Body of pancreas (tissue), 4 donors: ENCODE data around the gene C16orf74. TPM values are rescaled to one million over a fixed set of nuclear protein-coding genes. Genes with fewer than 3 reads are reported as not detected.

Source experiments
- ATAC-seq: fragments of 150-250 bp; one replicate; pipeline ENCODE4 v1.9.1; 2016
- DNase-seq, 4 donors: peaks; one replicate each; pipeline ENCODE4 v3.0.0-alpha.2; 2019
- H3K27ac ChIP-seq, 4 donors: fragments of 200-600 bp; sonication (generic); 1 replicate in 3 of 4; 2 replicates in 1 of 4; pipeline versions ENCODE4 v1.5.1 to v1.6.1; 2016 to 2019; ENCODE audit warnings: mild to moderate bottlenecking in 1 of 4, mixed read lengths in 1 of 4, moderate library complexity in 1 of 4
- H3K27me3 ChIP-seq, 2 donors: fragments of 200-600 bp; sonication (generic); one replicate each; pipeline ENCODE4 v1.6.0; 2016; ENCODE audit warnings: mild to moderate bottlenecking in 1 of 2
- H3K36me3 ChIP-seq, 2 donors: fragments of 200-600 bp; sonication (generic); replicated peaks in 1 of 2; 2 replicates each; pipeline ENCODE4 v1.5.1; 2016; ENCODE audit warnings: low read depth in 2 of 2; ENCODE audit not compliant: insufficient read depth in 1 of 2
- H3K4me1 ChIP-seq: fragments of 200-600 bp; sonication (generic); one replicate; pipeline ENCODE4 v1.6.0; 2016
- H3K4me3 ChIP-seq, 2 donors: fragments of 200-600 bp; sonication (generic); 1 replicate in 1 of 2; 2 replicates in 1 of 2; pipeline ENCODE4 v1.5.1; 2016 to 2019
- H3K9me3 ChIP-seq, 3 donors: fragments of 200-600 bp; sonication (generic); 1 replicate in 2 of 3; 2 replicates in 1 of 3; pipeline ENCODE4 v1.5.1; 2016
- POLR2A ChIP-seq, 3 donors: fragments of 450-650 bp; IDR thresholded peaks; one replicate each; pipeline ENCODE4 v1.6.1; 2016; ENCODE audit warnings: antibody characterized with exemption in 3 of 3, mild to moderate bottlenecking in 2 of 3
- WGBS, 2 donors: methylation state at CpG; one replicate each; pipeline ENCODE4 v1.1.5; 2017; 5-methylcytosine and 5-hydroxymethylcytosine counted together
- intact Hi-C: fragments of 100-400 bp; cut with DNase I; formaldehyde crosslinking; loops from one replicate; pipeline ENCODE4 v1.15.1; 2023
- total RNA-seq, 2 donors: library from RNA; depleted of rRNA; stranded (reverse); fragments of >200 nt; gene quantifications; one replicate each; pipeline ENCODE4 v1.1.0, GENCODE V29; 2016
- TF ChIP-seq, protein P1 (sequence below), 7 experiments: fragments of 450-650 bp in 4 of 7; fragments of 200-600 bp in 3 of 7; sonication (generic) in 3 of 7; IDR thresholded peaks; one replicate each; pipeline ENCODE4 v1.5.1; 2016 to 2019; ENCODE audit warnings: antibody characterized with exemption in 7 of 7

The C16orf74 gene
- total RNA-seq, 2 donors from 2014 or later, result 1.0 to 5.9 TPM

DNA sequence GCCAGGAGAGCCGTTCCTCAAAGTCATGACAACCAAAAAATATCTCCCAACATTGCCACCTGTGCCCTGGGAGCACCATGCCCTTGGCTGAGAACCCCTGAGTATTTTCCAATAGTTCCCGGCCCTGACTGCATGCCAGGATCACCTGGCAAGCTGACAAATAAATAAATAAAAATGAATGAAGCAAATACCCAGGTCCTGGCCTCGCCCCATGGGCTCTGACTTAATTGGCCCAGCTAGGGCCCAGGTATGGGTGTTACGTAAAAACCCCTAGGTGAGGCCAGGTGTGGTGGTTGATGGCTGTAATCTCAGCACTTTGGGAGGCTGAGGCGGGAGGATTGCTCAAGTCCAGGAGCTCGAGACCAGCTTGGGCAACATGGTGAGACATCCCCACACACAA is 2.7 kb upstream of the C16orf74 start:
- ATAC-seq (peak; percentile 68), DNase-seq (peak; percentile 73 to 83 (median 80))
- TF ChIP-seq POLR2A (IDR thresholded peaks at IDR 0.05), result no peak
- TF ChIP-seq, protein P1, sequence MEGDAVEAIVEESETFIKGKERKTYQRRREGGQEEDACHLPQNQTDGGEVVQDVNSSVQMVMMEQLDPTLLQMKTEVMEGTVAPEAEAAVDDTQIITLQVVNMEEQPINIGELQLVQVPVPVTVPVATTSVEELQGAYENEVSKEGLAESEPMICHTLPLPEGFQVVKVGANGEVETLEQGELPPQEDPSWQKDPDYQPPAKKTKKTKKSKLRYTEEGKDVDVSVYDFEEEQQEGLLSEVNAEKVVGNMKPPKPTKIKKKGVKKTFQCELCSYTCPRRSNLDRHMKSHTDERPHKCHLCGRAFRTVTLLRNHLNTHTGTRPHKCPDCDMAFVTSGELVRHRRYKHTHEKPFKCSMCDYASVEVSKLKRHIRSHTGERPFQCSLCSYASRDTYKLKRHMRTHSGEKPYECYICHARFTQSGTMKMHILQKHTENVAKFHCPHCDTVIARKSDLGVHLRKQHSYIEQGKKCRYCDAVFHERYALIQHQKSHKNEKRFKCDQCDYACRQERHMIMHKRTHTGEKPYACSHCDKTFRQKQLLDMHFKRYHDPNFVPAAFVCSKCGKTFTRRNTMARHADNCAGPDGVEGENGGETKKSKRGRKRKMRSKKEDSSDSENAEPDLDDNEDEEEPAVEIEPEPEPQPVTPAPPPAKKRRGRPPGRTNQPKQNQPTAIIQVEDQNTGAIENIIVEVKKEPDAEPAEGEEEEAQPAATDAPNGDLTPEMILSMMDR (IDR thresholded peaks at IDR 0.05), result no peak
- intact Hi-C loops, result no loop called here
- WGBS, 2 donors, result 8 to 12% methylated on average over 4 to 6 of the region's 6 CpGs
- H3K4me1 ChIP-seq, result peaks cover 56% of the 10 kb centered on the region
- H3K27ac ChIP-seq, result peak overlapping the region; percentile 50 to 78 (median 72)
- no peaks in the 10 kb centered on the region for H3K9me3 ChIP-seq
- no peaks in the 10 kb centered on the region for H3K36me3 ChIP-seq
- H3K4me3 ChIP-seq, result no peak overlapping the region
- no peaks in the 10 kb centered on the region for H3K27me3 ChIP-seq

DNA sequence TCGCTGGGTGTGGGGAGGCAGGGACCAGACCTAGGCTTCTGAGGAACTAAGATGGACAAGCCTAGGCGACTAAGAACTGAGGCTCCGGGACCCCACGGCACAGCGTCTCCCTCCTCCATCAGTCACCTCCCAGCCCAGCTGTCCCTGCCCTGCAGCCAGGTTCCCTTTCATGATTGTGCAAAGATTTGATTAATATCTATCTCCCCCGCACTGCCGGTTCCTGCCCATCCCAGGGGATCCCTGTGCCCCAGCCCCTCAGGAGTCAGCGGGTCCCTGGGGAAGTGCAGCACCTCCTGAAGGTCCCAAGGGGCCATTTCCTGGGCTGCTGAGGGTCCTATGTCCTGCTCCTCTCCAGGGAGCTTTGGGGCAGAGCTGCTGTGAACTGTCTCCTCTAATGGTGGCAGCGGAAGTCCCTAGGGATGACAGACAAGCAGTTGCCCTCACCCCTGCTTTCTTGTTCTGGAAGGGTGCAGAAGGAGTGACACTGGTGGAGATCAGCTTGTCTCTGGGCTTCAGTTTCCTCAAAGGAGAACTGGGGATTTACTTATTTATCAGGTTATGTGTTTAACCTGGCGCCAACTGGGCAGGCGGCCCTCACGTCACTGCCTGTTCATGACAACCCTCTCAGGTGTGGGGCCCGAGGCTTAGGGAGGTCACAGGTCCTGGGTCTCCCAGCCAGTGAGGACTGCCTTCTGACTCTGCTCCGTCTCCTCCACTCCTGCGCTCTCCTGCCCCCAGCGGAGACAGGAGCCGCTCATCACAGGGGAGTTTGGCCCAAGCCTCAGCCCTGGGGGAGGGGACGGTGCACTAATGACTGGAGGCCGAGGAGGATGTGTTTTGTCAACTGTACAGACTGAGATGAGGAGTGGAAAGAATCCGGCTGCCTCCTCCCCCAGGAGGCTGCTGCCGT is 1.9 kb upstream of the C16orf74 start:
- H3K4me1 ChIP-seq, result peaks cover 54% of the 10 kb centered on the region
- peak; percentile 51 for ATAC-seq
- no peak overlapping the region for H3K4me3 ChIP-seq
- peak overlapping the region; percentile 50 to 78 (median 72) for H3K27ac ChIP-seq
- intact Hi-C loops, result no loop called here
- no peaks in the 10 kb centered on the region for H3K36me3 ChIP-seq
- WGBS, 2 donors, result 14 to 26% methylated on average over 6 to 21 of the region's 21 CpGs
- no peaks in the 10 kb centered on the region for H3K27me3 ChIP-seq
- peak; percentile 61 to 86 (median 79) for DNase-seq
- no peaks in the 10 kb centered on the region for H3K9me3 ChIP-seq
- peak in 2 of 3 donors; percentile 8 to 30 for TF ChIP-seq POLR2A (IDR thresholded peaks at IDR 0.05)
- TF ChIP-seq, protein P1 (IDR thresholded peaks at IDR 0.05), result peak in 5 of 7 experiments; percentile 16 to 29 (median 24)

DNA sequence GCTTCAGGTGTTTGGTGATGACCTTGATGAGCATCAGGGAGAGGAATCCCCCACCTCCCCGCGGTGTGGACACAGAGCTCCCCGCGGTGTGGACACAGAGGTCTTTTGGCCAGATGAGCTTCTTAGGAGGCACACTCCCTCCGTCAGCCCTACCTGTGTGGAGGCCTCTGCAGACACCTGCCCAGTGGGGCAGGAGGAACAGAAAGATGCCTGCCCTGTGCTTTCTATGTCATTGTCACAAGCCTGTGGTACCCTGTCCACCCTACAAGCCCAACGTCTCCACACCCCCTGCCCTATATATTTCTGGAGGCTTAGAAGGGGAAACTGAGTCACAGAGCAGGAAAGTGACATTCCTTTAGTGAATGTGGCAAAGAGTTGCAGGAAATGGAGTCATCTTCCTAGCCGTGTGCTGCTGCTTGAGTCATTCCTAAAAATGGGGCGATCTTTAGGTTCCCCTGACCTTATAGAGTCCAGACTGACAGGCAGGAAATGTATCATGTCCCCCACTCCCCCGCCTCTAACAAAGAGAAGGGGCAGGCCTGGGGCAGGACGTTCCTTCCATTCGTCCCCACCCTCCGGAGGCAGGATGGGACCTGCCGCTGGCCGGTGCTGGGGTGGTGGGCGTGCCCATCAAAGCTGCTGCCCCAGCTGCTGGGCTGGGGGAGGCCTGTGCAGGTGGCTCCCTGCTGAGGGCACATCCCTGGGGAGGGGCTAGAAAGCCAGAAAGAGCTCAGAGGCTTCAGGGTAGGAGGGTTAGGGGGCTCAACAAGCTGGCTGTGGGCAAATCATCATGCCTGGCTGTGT is 1.0 kb upstream of the C16orf74 start:
- DNase-seq (no peak), ATAC-seq (no peak)
- WGBS, 2 donors, result 42 to 55% methylated on average over 11 to 15 of the region's 15 CpGs
- H3K27ac ChIP-seq, result no peak overlapping the region
- intact Hi-C loops, result no loop called here
- H3K9me3 ChIP-seq, result no peaks in the 10 kb centered on the region
- peaks cover 47% of the 10 kb centered on the region for H3K4me1 ChIP-seq
- H3K27me3 ChIP-seq, result no peaks in the 10 kb centered on the region
- H3K36me3 ChIP-seq, result no peaks in the 10 kb centered on the region
- TF ChIP-seq, protein P1 (IDR thresholded peaks at IDR 0.05), result no peak
- no peak for TF ChIP-seq POLR2A (IDR thresholded peaks at IDR 0.05)
- H3K4me3 ChIP-seq, result no peak overlapping the region

DNA sequence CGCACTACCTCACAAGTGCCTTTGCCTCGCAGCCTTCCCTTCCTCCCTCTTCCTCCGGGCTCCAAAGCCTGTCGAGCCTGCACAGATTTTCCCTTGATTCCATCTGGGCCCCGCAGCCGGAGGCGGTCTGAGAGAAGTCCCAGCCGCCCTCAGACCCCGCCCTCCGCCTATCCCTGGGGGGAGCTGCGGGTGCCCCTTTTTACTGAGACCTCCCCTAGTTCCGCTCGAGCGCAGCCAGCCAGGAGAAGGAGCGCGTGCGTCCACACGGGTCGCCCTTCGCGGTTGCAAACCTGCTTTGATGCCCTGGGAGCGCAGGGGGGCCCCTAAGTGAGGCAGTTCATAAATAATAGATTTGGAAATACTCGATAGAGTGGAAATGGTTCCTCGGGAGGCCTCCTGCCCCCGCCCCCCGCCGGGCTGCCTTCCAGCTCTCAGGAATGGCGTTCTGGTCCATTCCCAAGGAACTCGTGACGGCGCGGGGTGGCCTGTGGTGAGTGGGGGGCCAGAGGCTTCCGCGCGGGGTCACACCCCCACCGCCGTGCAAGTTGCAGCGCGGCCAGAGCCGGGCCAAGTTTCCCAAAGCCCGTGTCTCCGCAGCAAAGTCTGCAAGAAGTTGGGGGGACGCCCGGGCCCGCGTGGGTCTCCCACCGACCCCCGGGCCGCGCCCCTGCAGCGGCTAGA is 610 bp downstream of the C16orf74 start:
- TF ChIP-seq POLR2A (IDR thresholded peaks at IDR 0.05), result no peak
- TF ChIP-seq, protein P1 (IDR thresholded peaks at IDR 0.05), result no peak
- Histone ChIP-seq H3K27ac (no peak overlapping the region), H3K4me3 (no peak overlapping the region), H3K27me3 (no peaks in the 10 kb centered on the region), H3K9me3 (no peaks in the 10 kb centered on the region), H3K36me3 (no peaks in the 10 kb centered on the region), H3K4me1 (peaks cover 47% of the 10 kb centered on the region)
- intact Hi-C loops, result no loop called here
- DNase-seq, result peak in 1 of 4 donors; percentile 30
- no peak for ATAC-seq
- 3 to 21% methylated on average over 12 to 51 of the region's 51 CpGs for WGBS, 2 donors
